Measurements from ENCODE around the gene APOM. TPM values are rescaled to one million over a fixed set of nuclear protein-coding genes. Genes with fewer than 3 reads are reported as not detected.

The APOM gene
- total RNA-seq, 1 donor from 2014 or later: 3.4 TPM

GRCh38 chr6:31693535-31693934, 37.8 kb downstream of the APOM start:
- Mint-ChIP-seq H3K4me3 (no peak overlapping the region), H3K27ac (no peak overlapping the region), H3K4me1 (peaks cover 15% of the 10 kb centered on the region), H3K36me3 (peaks cover 24% of the 10 kb centered on the region), H3K27me3 (ENCODE audit: low read depth) (no peaks in the 10 kb centered on the region), H3K9me3 (no peaks in the 10 kb centered on the region)
- TF ChIP-seq, protein P1, sequence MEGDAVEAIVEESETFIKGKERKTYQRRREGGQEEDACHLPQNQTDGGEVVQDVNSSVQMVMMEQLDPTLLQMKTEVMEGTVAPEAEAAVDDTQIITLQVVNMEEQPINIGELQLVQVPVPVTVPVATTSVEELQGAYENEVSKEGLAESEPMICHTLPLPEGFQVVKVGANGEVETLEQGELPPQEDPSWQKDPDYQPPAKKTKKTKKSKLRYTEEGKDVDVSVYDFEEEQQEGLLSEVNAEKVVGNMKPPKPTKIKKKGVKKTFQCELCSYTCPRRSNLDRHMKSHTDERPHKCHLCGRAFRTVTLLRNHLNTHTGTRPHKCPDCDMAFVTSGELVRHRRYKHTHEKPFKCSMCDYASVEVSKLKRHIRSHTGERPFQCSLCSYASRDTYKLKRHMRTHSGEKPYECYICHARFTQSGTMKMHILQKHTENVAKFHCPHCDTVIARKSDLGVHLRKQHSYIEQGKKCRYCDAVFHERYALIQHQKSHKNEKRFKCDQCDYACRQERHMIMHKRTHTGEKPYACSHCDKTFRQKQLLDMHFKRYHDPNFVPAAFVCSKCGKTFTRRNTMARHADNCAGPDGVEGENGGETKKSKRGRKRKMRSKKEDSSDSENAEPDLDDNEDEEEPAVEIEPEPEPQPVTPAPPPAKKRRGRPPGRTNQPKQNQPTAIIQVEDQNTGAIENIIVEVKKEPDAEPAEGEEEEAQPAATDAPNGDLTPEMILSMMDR (IDR thresholded peaks at IDR 0.05; ENCODE audit: unreplicated experiment): no peak
- DNase-seq (ENCODE audit: low spot score in 2 of 2, unreplicated experiment in 2 of 2): no peak

- H3K4me3 Mint-ChIP-seq: no peak overlapping the region
- H3K27ac Mint-ChIP-seq: peak overlapping the region; percentile 36
- H3K36me3 Mint-ChIP-seq: peaks cover 14% of the 10 kb centered on the region
- H3K4me1 Mint-ChIP-seq: peaks cover 25% of the 10 kb centered on the region
- TF ChIP-seq, protein P1 (IDR thresholded peaks at IDR 0.05; ENCODE audit: unreplicated experiment): no peak
- no peaks in the 10 kb centered on the region for H3K9me3 Mint-ChIP-seq
- H3K27me3 Mint-ChIP-seq (ENCODE audit: low read depth): no peaks in the 10 kb centered on the region
- DNase-seq (ENCODE audit: low spot score in 2 of 2, unreplicated experiment in 2 of 2): no peak
Measured at GRCh38 chr6:31697555-31697954, 41.9 kb downstream of the APOM start.

GRCh38 chr6:31700740-31701401, 45.2 kb downstream of the APOM start:
- Mint-ChIP-seq H3K36me3 (peaks cover 6% of the 10 kb centered on the region), H3K27ac (peak overlapping the region; percentile 19), H3K27me3 (ENCODE audit: low read depth) (no peaks in the 10 kb centered on the region), H3K4me3 (peak overlapping the region; percentile 97), H3K4me1 (peaks cover 28% of the 10 kb centered on the region), H3K9me3 (no peaks in the 10 kb centered on the region)
- TF ChIP-seq, protein P1 (IDR thresholded peaks at IDR 0.05; ENCODE audit: unreplicated experiment): no peak
- DNase-seq (ENCODE audit: low spot score in 2 of 2, unreplicated experiment in 2 of 2): no peak

DNA sequence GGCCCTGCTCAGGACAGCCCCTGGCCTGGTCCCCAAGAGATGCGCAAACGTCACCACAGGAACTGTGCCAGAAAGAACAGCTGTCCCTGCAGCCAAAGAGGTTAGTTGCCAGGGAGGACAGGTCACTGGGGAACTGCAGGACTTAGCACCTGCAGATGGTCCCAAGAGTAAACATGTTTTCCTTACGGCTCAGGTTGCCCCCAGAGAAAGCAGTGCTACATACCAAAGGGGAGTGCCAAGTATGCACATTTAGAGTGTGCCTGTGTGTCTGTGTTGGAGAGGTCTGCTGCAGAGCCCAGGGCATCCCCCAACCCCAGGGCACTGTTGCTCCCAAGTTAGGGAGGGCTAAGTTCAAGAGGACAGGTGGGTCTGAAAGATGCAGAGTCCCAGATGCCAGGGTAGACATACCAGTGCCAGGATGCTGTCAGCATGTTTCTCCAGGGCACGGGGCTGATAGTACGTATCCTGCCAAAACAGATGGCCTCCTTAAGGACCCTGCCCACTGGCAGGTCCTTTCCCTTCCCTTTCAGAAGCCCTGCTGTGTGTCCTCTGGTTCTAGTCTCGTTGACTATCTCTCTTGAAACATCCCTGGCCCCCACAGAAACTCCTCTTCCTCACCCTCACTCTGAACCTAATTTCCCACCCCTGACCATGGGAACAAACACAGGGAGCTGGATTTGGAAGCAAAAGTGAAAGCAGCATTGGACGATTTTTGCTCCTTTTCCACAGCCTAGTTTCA, 46.1 kb downstream of the APOM start:
- Mint-ChIP-seq H3K27me3 (ENCODE audit: low read depth) (no peaks in the 10 kb centered on the region), H3K27ac (peak overlapping the region; percentile 99), H3K9me3 (no peaks in the 10 kb centered on the region), H3K4me3 (peak overlapping the region; percentile 97), H3K4me1 (peaks cover 26% of the 10 kb centered on the region), H3K36me3 (peaks cover 6% of the 10 kb centered on the region)
- no peak for DNase-seq (ENCODE audit: low spot score in 2 of 2, unreplicated experiment in 2 of 2)
- TF ChIP-seq, protein P1 (IDR thresholded peaks at IDR 0.05; ENCODE audit: unreplicated experiment): no peak

DNA sequence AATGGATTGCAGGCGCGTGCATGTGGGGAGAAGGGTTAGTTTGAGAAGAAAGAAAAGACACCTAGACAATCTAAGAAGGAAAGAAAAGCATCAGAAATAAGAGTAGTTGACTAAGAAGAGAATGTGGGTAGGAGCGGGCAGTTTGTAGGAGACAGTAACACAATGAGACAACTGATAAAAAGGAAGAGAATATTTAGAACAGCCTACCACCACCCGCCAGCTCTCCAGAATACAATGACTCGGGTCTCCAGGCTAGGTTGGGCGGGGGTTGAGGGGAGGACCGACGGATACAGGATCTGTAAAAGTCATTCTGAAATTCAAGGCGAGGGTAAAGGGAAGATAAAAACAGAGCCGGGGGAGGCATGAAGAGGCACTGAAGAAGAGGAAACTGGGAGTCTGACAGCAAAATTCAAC, 46.7 kb downstream of the APOM start:
- Mint-ChIP-seq H3K27ac (peak overlapping the region; percentile 99), H3K4me3 (peak overlapping the region; percentile 97), H3K9me3 (no peaks in the 10 kb centered on the region), H3K4me1 (peaks cover 22% of the 10 kb centered on the region), H3K27me3 (ENCODE audit: low read depth) (no peaks in the 10 kb centered on the region), H3K36me3 (peaks cover 2% of the 10 kb centered on the region)
- TF ChIP-seq, protein P1 (IDR thresholded peaks at IDR 0.05; ENCODE audit: unreplicated experiment): no peak
- no peak for DNase-seq (ENCODE audit: low spot score in 2 of 2, unreplicated experiment in 2 of 2)

All from mesothelial cell of epicardium (in vitro differentiated cells).